Heart left ventricle (tissue), 13 donors: ENCODE measurements around the gene LBX2.

Experiments
- POLR2A ChIP-seq, 2 donors: fragments of 450-650 bp; IDR thresholded peaks; one replicate each; pipeline ENCODE4 v1.6.1; 2017; ENCODE audit warnings: antibody characterized with exemption in 2 of 2, mild to moderate bottlenecking in 2 of 2, moderate library complexity in 2 of 2
- TF ChIP-seq, protein P1 (sequence below), 12 donors: fragments of 200-600 bp; sonication (generic) in 4 of 12; IDR thresholded peaks; one replicate each; pipeline versions ENCODE4 v1.5.0 to v1.8.0; 2018 to 2022; ENCODE audit warnings: antibody characterized with exemption in 12 of 12, mild to moderate bottlenecking in 5 of 12
- donor health status: ischemic (EF 13 %, LVEDD 7.1; RV severe dilation, severe dysfunction).
- donor health status: DM: no; HTN: yes; CAD: no.
- donor health status: DM: no; HTN: no; CAD: no.
- donor health status: ischemic (EF 25% LVEDD 6.9; RV normal size, moderate dysfunction).
- donor health status: ischemic (EF 25% LVEDD 5.7; RV mildly dilated, moderate dysfunction).
- donor health status: ischemic (EF 35%, LVEDD 5.7; RV mildly dilated, moderate dysfunction).
- donor health status: nonischemic (EF 11% LVEDD 7.7; RV severe dilation, severe dysfunction).
- donor health status: DM: yes; HTN: yes; CAD: no.
- donor health status: PGD.
- donor health status: ischemic (EF 29% LVEDD 5.4; RV normal size, mild dysfunction).
- donor health status: nonischemic (EF 23%, LVEDD 6.1; RV moderate dilation, normal function).

DNA sequence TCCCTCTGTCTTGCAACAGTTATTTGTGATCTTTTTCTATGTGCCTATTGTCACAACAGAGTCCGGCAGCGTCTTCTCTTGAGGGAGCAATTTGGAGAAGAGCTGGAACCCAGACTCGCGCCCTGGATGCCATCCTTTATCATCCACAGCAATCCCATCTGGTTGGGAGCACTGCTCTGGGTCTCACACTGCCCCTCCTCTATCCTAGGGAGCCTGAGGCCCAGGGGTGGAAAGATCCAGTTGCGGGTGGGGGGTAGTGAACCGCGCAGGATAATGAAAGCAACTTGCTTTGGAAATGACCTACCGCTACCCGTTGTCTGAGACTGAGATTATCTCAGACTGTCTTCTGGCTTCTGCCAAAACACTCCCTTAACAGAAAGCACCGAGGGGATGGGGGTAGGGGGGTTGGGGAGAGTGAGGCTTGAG is 40.5 kb downstream of the LBX2 start:
- no peak for TF ChIP-seq POLR2A (IDR thresholded peaks at IDR 0.05)
- TF ChIP-seq, protein P1, sequence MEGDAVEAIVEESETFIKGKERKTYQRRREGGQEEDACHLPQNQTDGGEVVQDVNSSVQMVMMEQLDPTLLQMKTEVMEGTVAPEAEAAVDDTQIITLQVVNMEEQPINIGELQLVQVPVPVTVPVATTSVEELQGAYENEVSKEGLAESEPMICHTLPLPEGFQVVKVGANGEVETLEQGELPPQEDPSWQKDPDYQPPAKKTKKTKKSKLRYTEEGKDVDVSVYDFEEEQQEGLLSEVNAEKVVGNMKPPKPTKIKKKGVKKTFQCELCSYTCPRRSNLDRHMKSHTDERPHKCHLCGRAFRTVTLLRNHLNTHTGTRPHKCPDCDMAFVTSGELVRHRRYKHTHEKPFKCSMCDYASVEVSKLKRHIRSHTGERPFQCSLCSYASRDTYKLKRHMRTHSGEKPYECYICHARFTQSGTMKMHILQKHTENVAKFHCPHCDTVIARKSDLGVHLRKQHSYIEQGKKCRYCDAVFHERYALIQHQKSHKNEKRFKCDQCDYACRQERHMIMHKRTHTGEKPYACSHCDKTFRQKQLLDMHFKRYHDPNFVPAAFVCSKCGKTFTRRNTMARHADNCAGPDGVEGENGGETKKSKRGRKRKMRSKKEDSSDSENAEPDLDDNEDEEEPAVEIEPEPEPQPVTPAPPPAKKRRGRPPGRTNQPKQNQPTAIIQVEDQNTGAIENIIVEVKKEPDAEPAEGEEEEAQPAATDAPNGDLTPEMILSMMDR (IDR thresholded peaks at IDR 0.05) = no peak
